CD4-positive, CD25-positive, alpha-beta regulatory T cell (primary cell): ENCODE data around the gene GMPS. TPM values are rescaled to one million over a fixed set of nuclear protein-coding genes. Genes with fewer than 3 reads are reported as not detected.

Source experiments
- ATAC-seq, 2 donors: fragments of 150-1000 bp; cut with Tn5 transposase; one replicate each; pipeline ENCODE4 v1.10.0; 2021; ENCODE audit warnings: low read depth in 2 of 2, moderate number of reproducible peaks in 2 of 2, moderate library complexity in 1 of 2
- DNase-seq, 3 donors: peaks; one replicate each; pipeline versions ENCODE4 v3.0.0 to v3.0.0-alpha.2; 2012 to 2022; ENCODE audit warnings: mixed read lengths in 1 of 3
- H3K27ac ChIP-seq: one replicate; pipeline ENCODE4 v1.7.0; 2013; ENCODE audit warnings: mild to moderate bottlenecking, low read length; ENCODE audit not compliant: insufficient read depth, poor library complexity, severe bottlenecking
- H3K27me3 ChIP-seq: one replicate; pipeline ENCODE4 v1.7.0; 2013; ENCODE audit warnings: low read length; ENCODE audit not compliant: control insufficient read depth, insufficient read depth
- H3K36me3 ChIP-seq: one replicate; pipeline ENCODE4 v1.7.0; 2013; ENCODE audit warnings: mild to moderate bottlenecking, low read length, moderate library complexity; ENCODE audit not compliant: control insufficient read depth, insufficient read depth
- H3K4me1 ChIP-seq: 2 replicates; pipeline ENCODE4 v1.7.0; 2013; ENCODE audit warnings: mild to moderate bottlenecking, low read length; ENCODE audit not compliant: insufficient read depth, control insufficient read depth, poor library complexity, severe bottlenecking
- H3K4me3 ChIP-seq: one replicate; pipeline ENCODE4 v1.7.0; 2013; ENCODE audit warnings: low read depth, mild to moderate bottlenecking, low read length, moderate library complexity
- H3K9me3 ChIP-seq, 2 experiments: 1 replicate in 1 of 2; 2 replicates in 1 of 2; pipeline ENCODE4 v1.7.0; 2013; ENCODE audit warnings: low read length in 2 of 2, mild to moderate bottlenecking in 1 of 2, moderate library complexity in 1 of 2; ENCODE audit not compliant: control insufficient read depth in 2 of 2
- H3K27ac Mint-ChIP-seq, 3 donors: one replicate each; pipeline ENCODE4 v1.8.0; 2020 to 2022; ENCODE audit warnings: mild to moderate bottlenecking in 3 of 3, mixed read lengths in 3 of 3, moderate library complexity in 2 of 3
- H3K27me3 Mint-ChIP-seq: one replicate; pipeline ENCODE4 v1.8.0; 2022; ENCODE audit warnings: mild to moderate bottlenecking, mixed read lengths
- H3K36me3 Mint-ChIP-seq: one replicate; pipeline ENCODE4 v1.8.0; 2020; ENCODE audit warnings: mixed read lengths
- H3K4me1 Mint-ChIP-seq, 4 donors: one replicate each; pipeline ENCODE4 v1.8.0; 2020 to 2022; ENCODE audit warnings: mixed read lengths in 4 of 4, mild to moderate bottlenecking in 1 of 4
- H3K4me3 Mint-ChIP-seq, 4 donors: one replicate each; pipeline ENCODE4 v1.8.0; 2020 to 2022; ENCODE audit warnings: mild to moderate bottlenecking in 4 of 4, mixed read lengths in 4 of 4, moderate library complexity in 3 of 4
- H3K9me3 Mint-ChIP-seq, 7 donors: one replicate each; pipeline ENCODE4 v1.8.0; 2020 to 2022; ENCODE audit warnings: mixed read lengths in 7 of 7, mild to moderate bottlenecking in 3 of 7, moderate library complexity in 2 of 7
- polyA plus RNA-seq, 4 donors: library from polyadenylated mRNA; unstranded; fragments of 300-500 nt; fragmentation: Illumina TruSeq; gene quantifications; one replicate each; pipeline ENCODE4 v1.2.3, GENCODE V29; 2021
- total RNA-seq: library from RNA; stranded (reverse); gene quantifications from one replicate; pipeline ENCODE4 v1.2.3, GENCODE V29; 2022

GMPS gene
- total and polyA plus RNA-seq, 5 donors from 2014 or later = 40.9 to 82.7 (median 63.9) TPM

DNA sequence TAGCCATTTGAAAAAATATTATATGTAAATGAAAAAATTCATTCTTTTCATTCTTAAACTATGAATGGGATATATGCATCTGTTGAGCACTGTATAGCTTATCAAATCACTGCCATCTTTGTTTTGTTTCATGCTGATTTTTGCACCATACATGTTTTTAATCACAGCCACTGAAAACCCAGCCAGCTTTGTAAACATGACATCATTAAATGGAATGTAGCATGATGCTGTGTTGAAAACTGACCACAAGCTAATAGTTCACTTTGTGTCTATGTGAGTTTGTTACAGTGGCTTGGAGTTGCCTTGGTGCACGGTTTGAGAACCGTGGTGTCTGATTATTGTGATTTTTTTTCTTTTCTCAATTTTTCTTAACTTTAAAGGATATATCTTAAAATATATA lies 75.7 kb downstream of the GMPS start:
- Mint-ChIP-seq H3K27ac (no peak overlapping the region), H3K4me1 (peaks cover 0 to 2% (median 0%) of the 10 kb centered on the region in 4 donors), H3K4me3 (no peak overlapping the region), H3K27me3 (no peaks in the 10 kb centered on the region), H3K9me3 (no peaks in the 10 kb centered on the region), H3K36me3 (peaks cover 11% of the 10 kb centered on the region)
- H3K27ac ChIP-seq = no peak overlapping the region
- ATAC-seq (no peak), DNase-seq (no peak)
- no peaks in the 10 kb centered on the region for H3K36me3 ChIP-seq
- no peak overlapping the region for H3K4me3 ChIP-seq
- H3K9me3 ChIP-seq = no peaks in the 10 kb centered on the region
- no peaks in the 10 kb centered on the region for H3K27me3 ChIP-seq
- no peaks in the 10 kb centered on the region for H3K4me1 ChIP-seq

DNA sequence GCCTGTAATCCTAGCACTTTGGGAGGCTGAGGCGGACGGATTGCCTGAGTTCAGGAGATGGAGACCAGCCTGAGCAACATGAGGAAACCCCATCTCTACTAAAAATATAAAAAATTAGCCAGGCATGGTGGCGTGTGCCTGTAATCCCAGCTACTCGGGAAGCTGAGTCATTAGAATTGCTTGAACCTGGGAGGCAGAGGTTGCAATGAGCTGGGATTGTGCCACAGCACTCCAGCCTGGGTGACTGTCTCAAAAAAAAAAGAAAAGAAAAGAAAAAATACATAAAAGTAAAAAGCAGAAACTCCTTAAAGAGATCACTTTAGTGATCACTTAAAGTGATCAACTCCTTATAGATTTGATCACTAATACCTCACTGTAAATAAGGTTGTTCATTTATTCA lies 78.0 kb downstream of the GMPS start:
- peaks cover 0 to 9% (median 0%) of the 10 kb centered on the region in 7 donors for H3K9me3 Mint-ChIP-seq
- no peak for ATAC-seq

DNA sequence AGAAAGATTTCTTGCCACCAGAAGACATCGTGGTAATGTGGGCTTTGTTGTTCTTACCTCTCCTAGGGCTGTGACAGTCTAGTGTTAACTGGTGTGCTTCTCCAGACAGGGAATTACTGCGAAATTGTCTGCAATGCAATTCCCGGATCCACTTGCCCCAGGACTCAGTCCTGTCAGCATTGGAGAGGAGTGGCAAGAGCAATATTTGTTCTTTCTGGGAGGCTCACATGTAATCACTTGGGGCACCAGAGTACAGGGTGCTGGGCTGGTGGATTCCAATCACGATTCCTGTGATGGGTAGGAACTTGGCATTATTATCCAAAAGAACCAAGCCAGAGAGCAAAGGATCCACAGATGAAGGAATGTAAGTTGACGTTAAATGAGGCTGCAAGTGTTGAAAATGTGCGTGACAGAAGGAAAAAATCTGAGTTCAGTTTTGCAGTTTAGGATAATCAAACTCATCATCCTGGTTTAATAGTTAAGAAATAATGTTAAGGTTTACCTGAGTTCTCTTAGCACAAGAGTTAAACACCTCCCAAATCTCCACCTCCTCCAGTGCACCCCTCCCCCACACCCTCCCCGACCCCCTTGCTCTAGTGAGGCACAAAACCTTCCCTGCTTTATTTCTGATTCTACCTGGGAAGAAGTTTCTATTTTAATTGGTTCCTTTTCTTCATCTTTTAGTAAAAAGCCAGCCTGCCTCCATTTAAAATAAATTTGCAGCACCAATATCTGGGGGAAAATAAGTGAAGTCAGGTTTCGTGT lies 79.2 kb downstream of the GMPS start:
- Mint-ChIP-seq H3K4me1 (peaks cover 0 to 2% (median 0%) of the 10 kb centered on the region in 4 donors), H3K4me3 (no peak overlapping the region), H3K36me3 (no peaks in the 10 kb centered on the region), H3K27ac (no peak overlapping the region), H3K9me3 (peaks cover 0 to 9% (median 2%) of the 10 kb centered on the region in 7 donors), H3K27me3 (no peaks in the 10 kb centered on the region)
- Histone ChIP-seq H3K36me3 (no peaks in the 10 kb centered on the region), H3K4me3 (no peak overlapping the region), H3K27me3 (no peaks in the 10 kb centered on the region), H3K27ac (no peak overlapping the region), H3K9me3 (no peaks in the 10 kb centered on the region), H3K4me1 (no peaks in the 10 kb centered on the region)
- DNase-seq (no peak), ATAC-seq (no peak)

More for the DNA sequence above, 78.0 kb downstream of the GMPS start:
- Histone ChIP-seq H3K4me3 (no peak overlapping the region), H3K9me3 (no peaks in the 10 kb centered on the region), H3K27me3 (no peaks in the 10 kb centered on the region), H3K4me1 (no peaks in the 10 kb centered on the region), H3K27ac (no peak overlapping the region), H3K36me3 (no peaks in the 10 kb centered on the region)
- Mint-ChIP-seq H3K27me3 (no peaks in the 10 kb centered on the region), H3K4me1 (peaks cover 0 to 2% (median 0%) of the 10 kb centered on the region in 4 donors), H3K27ac (no peak overlapping the region), H3K4me3 (no peak overlapping the region), H3K36me3 (no peaks in the 10 kb centered on the region)
- no peak for DNase-seq

DNA sequence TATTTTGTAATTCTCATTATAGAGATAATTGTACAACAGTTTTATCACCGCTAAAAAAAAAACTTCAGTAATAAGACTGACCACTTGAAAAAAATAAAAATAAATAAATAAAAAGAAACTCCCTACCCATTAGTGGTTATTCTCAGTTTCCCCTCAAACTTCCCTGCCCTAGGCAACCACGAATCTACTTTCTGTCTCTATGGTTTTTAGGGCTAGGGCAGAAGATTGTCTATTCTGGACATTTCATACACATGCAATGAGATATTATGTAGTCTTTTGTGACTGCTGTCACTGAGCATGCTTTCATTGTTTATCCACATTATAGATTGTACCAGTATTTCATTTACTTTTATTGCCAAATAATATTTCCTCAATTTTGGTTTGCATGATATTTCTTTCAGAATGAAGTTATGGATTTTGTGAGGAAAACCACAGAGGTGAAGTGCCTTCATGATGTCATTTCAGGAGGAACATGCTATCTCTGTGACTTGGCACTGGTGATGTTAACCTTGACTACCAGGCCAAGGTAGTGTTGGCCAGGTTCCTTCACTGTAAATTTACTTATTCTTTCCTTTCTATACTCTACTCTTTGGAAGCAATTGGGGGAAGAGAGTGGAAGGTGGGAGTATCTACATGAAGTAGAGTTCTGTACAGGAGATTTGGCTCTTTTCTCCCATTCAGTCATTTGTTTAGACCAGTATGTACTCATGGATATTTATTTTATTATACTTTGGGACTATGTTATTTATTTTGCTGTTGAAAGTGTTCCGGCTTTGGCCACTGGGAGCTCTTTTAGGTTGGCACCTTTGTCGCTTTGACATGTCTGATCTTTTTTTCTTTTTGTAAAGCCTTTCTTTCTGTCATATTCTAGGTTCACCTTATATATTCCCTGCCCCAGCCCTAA lies 86.3 kb downstream of the GMPS start:
- ATAC-seq (no peak), DNase-seq (no peak)
- H3K27ac Mint-ChIP-seq = no peak overlapping the region
- H3K4me3 Mint-ChIP-seq = no peak overlapping the region
- H3K4me1 Mint-ChIP-seq = no peaks in the 10 kb centered on the region
- H3K4me3 ChIP-seq = no peak overlapping the region
- H3K9me3 ChIP-seq = no peaks in the 10 kb centered on the region
- no peaks in the 10 kb centered on the region for H3K36me3 ChIP-seq
- H3K27me3 ChIP-seq = no peaks in the 10 kb centered on the region
- H3K4me1 ChIP-seq = no peaks in the 10 kb centered on the region
- peaks cover 0 to 9% (median 2%) of the 10 kb centered on the region in 7 donors for H3K9me3 Mint-ChIP-seq
- no peaks in the 10 kb centered on the region for H3K27me3 Mint-ChIP-seq
- no peak overlapping the region for H3K27ac ChIP-seq
- H3K36me3 Mint-ChIP-seq = no peaks in the 10 kb centered on the region

DNA sequence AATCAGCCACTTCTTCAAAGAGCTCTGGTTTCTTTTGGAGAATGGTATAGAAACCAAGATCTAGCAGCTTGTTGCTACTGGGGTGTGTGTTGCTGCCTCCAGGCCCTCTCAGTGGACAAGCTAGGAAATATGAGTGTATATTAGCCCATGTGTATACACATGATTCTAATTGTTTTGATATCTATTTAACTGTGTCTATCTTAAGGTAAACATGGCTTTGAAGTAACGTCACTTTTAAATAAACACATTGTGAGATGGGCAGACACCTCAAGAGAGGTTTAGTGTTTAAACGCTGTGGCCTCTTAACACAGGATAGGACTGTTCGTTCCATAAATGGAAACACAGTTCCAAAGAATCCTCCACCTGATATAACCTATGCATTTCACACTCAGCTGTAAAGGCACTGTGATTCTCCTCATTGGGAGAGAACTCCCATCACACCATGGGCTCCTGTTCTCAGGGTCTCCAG lies 87.0 kb downstream of the GMPS start:
- no peaks in the 10 kb centered on the region for H3K4me1 ChIP-seq
- H3K36me3 ChIP-seq = no peaks in the 10 kb centered on the region
- Mint-ChIP-seq H3K27ac (no peak overlapping the region), H3K9me3 (peaks cover 0 to 9% (median 2%) of the 10 kb centered on the region in 7 donors), H3K27me3 (no peaks in the 10 kb centered on the region), H3K4me3 (no peak overlapping the region), H3K4me1 (no peaks in the 10 kb centered on the region), H3K36me3 (no peaks in the 10 kb centered on the region)
- H3K27ac ChIP-seq = no peak overlapping the region
- DNase-seq (no peak), ATAC-seq (no peak)
- H3K27me3 ChIP-seq = no peaks in the 10 kb centered on the region
- no peaks in the 10 kb centered on the region for H3K9me3 ChIP-seq
- no peak overlapping the region for H3K4me3 ChIP-seq

DNA sequence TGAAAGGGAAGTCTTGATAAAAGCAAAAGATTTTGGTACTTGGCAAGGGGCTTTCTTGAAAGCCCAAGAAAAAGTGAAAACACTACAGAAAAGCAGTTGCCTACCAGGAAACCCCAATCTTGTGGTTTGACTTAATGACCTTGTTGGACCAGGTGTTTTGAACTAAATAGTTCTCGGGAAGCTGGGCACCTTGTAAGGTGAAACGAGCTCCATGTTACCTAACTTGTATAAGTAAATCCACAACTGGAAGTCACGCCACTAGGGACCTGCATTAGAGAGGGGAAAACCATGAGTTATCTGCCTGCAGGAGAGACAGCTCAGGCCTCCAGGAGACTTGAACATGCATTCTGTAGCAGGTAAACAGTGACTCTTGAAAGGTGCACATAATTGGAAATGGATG lies 88.2 kb downstream of the GMPS start:
- Histone ChIP-seq H3K4me1 (no peaks in the 10 kb centered on the region), H3K36me3 (no peaks in the 10 kb centered on the region), H3K27me3 (no peaks in the 10 kb centered on the region), H3K27ac (no peak overlapping the region), H3K9me3 (no peaks in the 10 kb centered on the region), H3K4me3 (no peak overlapping the region)
- H3K4me3 Mint-ChIP-seq = no peak overlapping the region
- H3K9me3 Mint-ChIP-seq = peaks cover 0 to 5% (median 2%) of the 10 kb centered on the region in 7 donors
- peak in 1 of 3 donors; percentile 3 for DNase-seq
- H3K27ac Mint-ChIP-seq = no peak overlapping the region
- H3K27me3 Mint-ChIP-seq = no peaks in the 10 kb centered on the region
- ATAC-seq = no peak
- no peaks in the 10 kb centered on the region for H3K4me1 Mint-ChIP-seq
- H3K36me3 Mint-ChIP-seq = no peaks in the 10 kb centered on the region

DNA sequence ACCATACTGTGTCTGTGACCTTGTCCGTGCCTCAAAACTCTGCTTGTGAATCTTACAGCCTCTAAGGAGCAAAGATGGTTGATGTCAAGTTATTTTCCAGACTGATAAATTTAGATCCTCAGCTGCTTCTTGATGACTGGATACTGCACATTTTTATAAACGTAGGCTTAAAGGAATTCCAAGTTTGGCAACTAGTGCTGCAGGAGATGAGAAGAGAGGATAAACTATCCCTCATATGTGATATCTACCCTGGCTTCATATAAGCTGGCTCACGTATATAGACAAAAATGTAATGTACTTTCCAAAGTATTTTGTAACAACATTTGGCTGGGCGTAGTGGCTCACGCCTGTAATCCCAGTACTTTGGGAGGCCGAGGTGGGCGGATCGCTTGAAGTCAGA lies 89.6 kb downstream of the GMPS start:
- Histone ChIP-seq H3K4me3 (no peak overlapping the region), H3K36me3 (no peaks in the 10 kb centered on the region), H3K4me1 (no peaks in the 10 kb centered on the region), H3K27ac (no peak overlapping the region), H3K9me3 (no peaks in the 10 kb centered on the region), H3K27me3 (no peaks in the 10 kb centered on the region)
- H3K36me3 Mint-ChIP-seq = no peaks in the 10 kb centered on the region
- peaks cover 0 to 5% (median 2%) of the 10 kb centered on the region in 7 donors for H3K9me3 Mint-ChIP-seq
- H3K27me3 Mint-ChIP-seq = no peaks in the 10 kb centered on the region
- no peak overlapping the region for H3K4me3 Mint-ChIP-seq
- no peaks in the 10 kb centered on the region for H3K4me1 Mint-ChIP-seq
- DNase-seq (no peak), ATAC-seq (no peak)
- H3K27ac Mint-ChIP-seq = no peak overlapping the region
